Measurements from ENCODE around the gene MYH7.
"Not testable (repeated sequence)": the region's sequence is repeated elsewhere in the genome, so short reads cannot be mapped to it uniquely, and the experiment has no call there.

MYH7 gene

GRCh38 chr14:23387916-23388882 is 47.3 kb downstream of the MYH7 start:
- DNase-seq (ENCODE audit: low read depth in 2 of 2, low spot score in 1 of 2), result no peak

- no peak for DNase-seq (ENCODE audit: low read depth in 2 of 2, low spot score in 1 of 2)
These were observed 48.5 kb downstream of the MYH7 start for GRCh38 chr14:23386999-23387398.

- DNase-seq (ENCODE audit: low read depth in 2 of 2, low spot score in 1 of 2), result not testable (repeated sequence)
These were observed 49.2 kb downstream of the MYH7 start for GRCh38 chr14:23386266-23386657.

GRCh38 chr14:23385642-23386265 is 49.7 kb downstream of the MYH7 start:
- no peak for DNase-seq (ENCODE audit: low read depth in 2 of 2, low spot score in 1 of 2)

GRCh38 chr14:23385244-23385641 is 50.2 kb downstream of the MYH7 start:
- no peak for DNase-seq (ENCODE audit: low read depth in 2 of 2, low spot score in 1 of 2)

GRCh38 chr14:23384364-23385080 is 50.9 kb downstream of the MYH7 start:
- DNase-seq (ENCODE audit: low read depth in 2 of 2, low spot score in 1 of 2), result no peak

- no peak for DNase-seq (ENCODE audit: low read depth in 2 of 2, low spot score in 1 of 2)
These were observed 52.6 kb downstream of the MYH7 start for GRCh38 chr14:23382731-23383440.

GRCh38 chr14:23382276-23382675 is 53.2 kb downstream of the MYH7 start:
- DNase-seq (ENCODE audit: low read depth in 2 of 2, low spot score in 1 of 2), result no peak

- DNase-seq (ENCODE audit: low read depth in 2 of 2, low spot score in 1 of 2), result no peak
These were observed 53.6 kb downstream of the MYH7 start for GRCh38 chr14:23381871-23382270.

GRCh38 chr14:23380976-23381375 is 54.5 kb downstream of the MYH7 start:
- no peak for DNase-seq (ENCODE audit: low read depth in 2 of 2, low spot score in 1 of 2)

GRCh38 chr14:23380197-23380914 is 55.1 kb downstream of the MYH7 start:
- DNase-seq (ENCODE audit: low read depth in 2 of 2, low spot score in 1 of 2), result no peak

GRCh38 chr14:23379366-23380196 is 55.9 kb downstream of the MYH7 start:
- peak; percentile 22 to 39 for DNase-seq (ENCODE audit: low read depth in 2 of 2, low spot score in 1 of 2)

GRCh38 chr14:23378612-23379220 is 56.7 kb downstream of the MYH7 start:
- DNase-seq (ENCODE audit: low read depth in 2 of 2, low spot score in 1 of 2), result no peak

- no peak for DNase-seq (ENCODE audit: low read depth in 2 of 2, low spot score in 1 of 2)
These were observed 57.6 kb downstream of the MYH7 start for GRCh38 chr14:23377573-23378563.

- DNase-seq (ENCODE audit: low read depth in 2 of 2, low spot score in 1 of 2), result no peak
These were observed 58.3 kb downstream of the MYH7 start for GRCh38 chr14:23377198-23377550.

GRCh38 chr14:23376482-23377197 is 58.8 kb downstream of the MYH7 start, which contains the start of gene CMTM5:
CMTM5 (plus strand) TSS chr14:23377046; CDS start chr14:23377252, 206 bp downstream.
- no peak for DNase-seq (ENCODE audit: low read depth in 2 of 2, low spot score in 1 of 2)

- DNase-seq (ENCODE audit: low read depth in 2 of 2, low spot score in 1 of 2), result no peak
These were observed 59.8 kb downstream of the MYH7 start for GRCh38 chr14:23375527-23376251.

Data from stimulated activated CD8-positive, alpha-beta memory T cell treated with anti-CD3 and anti-CD28 coated beads, Interleukin-4, amount 100 ng/mL, for 1 hour (primary cell).